Vagina (tissue), 2 donors: Measurements from ENCODE around the gene OSBPL6. TPM values are rescaled to one million over a fixed set of nuclear protein-coding genes. Genes with fewer than 3 reads are reported as not detected.

ENCODE experiments used
- DNase-seq, 2 donors: peaks; one replicate each; pipeline ENCODE4 v3.0.0-alpha.2; 2017; ENCODE audit errors: extremely low spot score in 2 of 2
- H3K27ac ChIP-seq: fragments of 200-600 bp; sonication (generic); one replicate; pipeline ENCODE4 v1.5.1; 2019
- H3K27me3 ChIP-seq: fragments of 200-600 bp; sonication (generic); one replicate; pipeline ENCODE4 v1.5.1; 2019
- H3K36me3 ChIP-seq, 2 donors: fragments of 200-600 bp; sonication (generic); one replicate each; pipeline ENCODE4 v1.5.1; 2017 to 2019
- H3K4me1 ChIP-seq: fragments of 200-600 bp; sonication (generic); one replicate; pipeline ENCODE4 v1.5.1; 2019
- H3K4me3 ChIP-seq, 2 donors: fragments of 200-600 bp; sonication (generic); 1 replicate in 1 of 2; 2 replicates in 1 of 2; pipeline ENCODE4 v1.5.1; 2016 to 2019
- H3K9me3 ChIP-seq: fragments of 200-600 bp; sonication (generic); one replicate; pipeline ENCODE4 v1.5.1; 2019
- POLR2A ChIP-seq, 2 donors: fragments of 450-650 bp; IDR thresholded peaks; one replicate each; pipeline ENCODE4 v1.6.1; 2017; ENCODE audit warnings: antibody characterized with exemption in 2 of 2, mild to moderate bottlenecking in 2 of 2, moderate library complexity in 2 of 2
- POLR2AphosphoS5 ChIP-seq, 2 donors: sonication (generic); formaldehyde crosslinking; IDR thresholded peaks; one replicate each; pipeline ENCODE4 v1.9.0; 2017; ENCODE audit warnings: antibody characterized with exemption in 2 of 2, mild to moderate bottlenecking in 2 of 2, low read depth in 1 of 2; ENCODE audit not compliant: insufficient read depth in 1 of 2
- intact Hi-C: fragments of 100-400 bp; cut with DNase I; formaldehyde crosslinking; loops from one replicate; pipeline ENCODE4 v1.15.1; 2023
- total RNA-seq: library from RNA; depleted of rRNA; stranded (reverse); fragments of >200 nt; gene quantifications from one replicate; pipeline ENCODE4 v1.2.3, GENCODE V29; 2016
- TF ChIP-seq, protein P1 (sequence below), 3 experiments: fragments of 450-650 bp in 2 of 3; fragments of 200-600 bp in 1 of 3; sonication (generic) in 1 of 3; IDR thresholded peaks; one replicate each; pipeline ENCODE4 v1.5.1; 2017 to 2019; ENCODE audit warnings: antibody characterized with exemption in 3 of 3, mild to moderate bottlenecking in 2 of 3, moderate library complexity in 2 of 3

Gene OSBPL6
- total RNA-seq, 1 donor from 2014 or later = 2.7 TPM

DNA sequence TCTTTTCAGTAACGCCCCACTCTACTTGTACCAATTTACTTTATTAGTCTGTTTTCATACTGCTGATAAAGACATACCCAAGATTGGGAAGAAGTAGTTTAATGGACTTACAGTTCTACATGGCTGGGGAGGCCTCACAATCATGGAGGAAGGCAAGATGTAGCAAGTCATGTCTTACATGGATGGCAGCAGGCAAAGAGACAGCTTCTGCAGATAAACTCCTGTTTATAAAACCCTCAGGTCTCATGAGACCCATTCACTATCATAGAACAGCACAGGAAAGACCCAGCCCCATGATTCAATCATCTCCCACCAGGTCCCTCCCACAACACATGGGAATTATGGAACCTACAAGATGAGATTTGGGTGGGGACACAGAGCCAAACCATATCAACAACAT lies 38.8 kb upstream of the OSBPL6 start:
- intact Hi-C loops = no loop called here
- DNase-seq = no peak
- H3K27ac ChIP-seq = no peak overlapping the region
- H3K36me3 ChIP-seq = no peaks in the 10 kb centered on the region
- no peaks in the 10 kb centered on the region for H3K9me3 ChIP-seq
- TF ChIP-seq POLR2A (IDR thresholded peaks at IDR 0.05) (no peak), POLR2AphosphoS5 (IDR thresholded peaks at IDR 0.05; ENCODE audit: insufficient read depth in 1 of 2, low read depth in 1 of 2) (no peak)
- H3K27me3 ChIP-seq = no peaks in the 10 kb centered on the region
- no peaks in the 10 kb centered on the region for H3K4me1 ChIP-seq
- H3K4me3 ChIP-seq = no peak overlapping the region

DNA sequence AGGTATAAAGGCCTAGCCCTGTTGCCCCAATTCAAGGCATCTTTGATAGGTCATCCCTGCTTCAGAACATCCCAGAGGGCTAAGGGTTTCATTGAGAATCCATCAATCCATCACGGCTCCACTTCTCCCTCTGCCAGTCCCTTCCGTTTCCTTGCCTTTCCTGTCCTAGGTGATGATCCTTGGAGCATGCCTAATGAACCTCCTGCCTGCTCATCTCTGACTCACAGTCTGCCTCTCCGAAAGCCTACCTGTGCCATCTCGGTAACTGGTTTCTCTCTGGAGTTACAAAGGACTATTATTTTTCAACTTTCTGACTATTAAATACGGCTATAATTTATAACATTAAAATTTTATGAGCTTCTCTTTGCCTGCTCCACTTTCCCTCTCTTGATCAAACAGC lies 36.7 kb upstream of the OSBPL6 start:
- no peak for DNase-seq
- TF ChIP-seq, protein P1, sequence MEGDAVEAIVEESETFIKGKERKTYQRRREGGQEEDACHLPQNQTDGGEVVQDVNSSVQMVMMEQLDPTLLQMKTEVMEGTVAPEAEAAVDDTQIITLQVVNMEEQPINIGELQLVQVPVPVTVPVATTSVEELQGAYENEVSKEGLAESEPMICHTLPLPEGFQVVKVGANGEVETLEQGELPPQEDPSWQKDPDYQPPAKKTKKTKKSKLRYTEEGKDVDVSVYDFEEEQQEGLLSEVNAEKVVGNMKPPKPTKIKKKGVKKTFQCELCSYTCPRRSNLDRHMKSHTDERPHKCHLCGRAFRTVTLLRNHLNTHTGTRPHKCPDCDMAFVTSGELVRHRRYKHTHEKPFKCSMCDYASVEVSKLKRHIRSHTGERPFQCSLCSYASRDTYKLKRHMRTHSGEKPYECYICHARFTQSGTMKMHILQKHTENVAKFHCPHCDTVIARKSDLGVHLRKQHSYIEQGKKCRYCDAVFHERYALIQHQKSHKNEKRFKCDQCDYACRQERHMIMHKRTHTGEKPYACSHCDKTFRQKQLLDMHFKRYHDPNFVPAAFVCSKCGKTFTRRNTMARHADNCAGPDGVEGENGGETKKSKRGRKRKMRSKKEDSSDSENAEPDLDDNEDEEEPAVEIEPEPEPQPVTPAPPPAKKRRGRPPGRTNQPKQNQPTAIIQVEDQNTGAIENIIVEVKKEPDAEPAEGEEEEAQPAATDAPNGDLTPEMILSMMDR (IDR thresholded peaks at IDR 0.05) = no peak
- TF ChIP-seq POLR2A (IDR thresholded peaks at IDR 0.05) (no peak), POLR2AphosphoS5 (IDR thresholded peaks at IDR 0.05; ENCODE audit: insufficient read depth in 1 of 2, low read depth in 1 of 2) (no peak)
- Histone ChIP-seq H3K36me3 (no peaks in the 10 kb centered on the region), H3K4me1 (no peaks in the 10 kb centered on the region), H3K27ac (no peak overlapping the region), H3K4me3 (no peak overlapping the region), H3K27me3 (no peaks in the 10 kb centered on the region), H3K9me3 (no peaks in the 10 kb centered on the region)
- intact Hi-C loops = no loop called here

DNA sequence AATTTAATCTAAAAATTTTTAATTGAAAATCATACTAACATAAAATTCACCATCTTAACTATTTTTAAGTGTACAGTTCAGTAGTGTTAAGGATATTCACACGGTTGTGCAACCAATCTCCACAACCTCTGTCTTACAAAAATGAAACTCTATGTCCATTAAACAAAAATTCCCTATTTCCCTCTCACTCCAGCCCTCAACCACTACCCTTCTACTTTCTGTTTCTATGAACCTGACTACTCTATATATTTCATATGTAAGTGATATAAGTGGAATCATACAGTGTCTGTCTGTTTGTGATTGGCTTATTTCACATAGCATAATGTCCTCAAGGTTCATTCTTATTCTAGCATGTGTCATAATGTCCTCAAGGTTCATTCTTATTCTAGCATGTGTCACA lies 34.3 kb upstream of the OSBPL6 start:
- DNase-seq = no peak
- intact Hi-C loops = no loop called here

DNA sequence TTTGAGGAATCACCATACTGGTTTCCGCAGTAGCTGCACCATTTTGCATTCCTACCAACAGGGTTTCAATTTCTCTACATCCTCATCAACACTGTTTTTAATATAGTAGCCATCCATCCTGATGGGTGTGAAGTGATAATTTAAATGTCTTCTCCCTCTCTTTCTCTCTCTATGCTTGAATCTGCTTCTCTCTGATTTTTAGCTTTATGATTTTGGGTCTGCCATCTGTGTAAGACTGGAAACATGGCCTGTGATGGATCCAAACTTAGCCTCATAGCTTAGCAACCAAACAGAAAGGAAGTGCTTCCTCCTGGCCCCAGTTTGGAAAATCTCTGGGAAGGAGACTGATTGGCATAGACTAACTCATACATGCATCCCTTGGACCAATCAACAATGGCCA lies 33.7 kb upstream of the OSBPL6 start:
- H3K27ac ChIP-seq = no peak overlapping the region
- no peaks in the 10 kb centered on the region for H3K4me1 ChIP-seq
- no peak for DNase-seq
- intact Hi-C loops = no loop called here
- H3K27me3 ChIP-seq = no peaks in the 10 kb centered on the region
- H3K4me3 ChIP-seq = no peak overlapping the region
- H3K9me3 ChIP-seq = no peaks in the 10 kb centered on the region
- H3K36me3 ChIP-seq = no peaks in the 10 kb centered on the region
- TF ChIP-seq, protein P1 (IDR thresholded peaks at IDR 0.05) = no peak
- TF ChIP-seq POLR2A (IDR thresholded peaks at IDR 0.05) (no peak), POLR2AphosphoS5 (IDR thresholded peaks at IDR 0.05; ENCODE audit: insufficient read depth in 1 of 2, low read depth in 1 of 2) (no peak)

More for the DNA sequence above, 34.3 kb upstream of the OSBPL6 start:
- H3K4me1 ChIP-seq = no peaks in the 10 kb centered on the region
- TF ChIP-seq, protein P1 (IDR thresholded peaks at IDR 0.05) = no peak
- TF ChIP-seq POLR2A (IDR thresholded peaks at IDR 0.05) (no peak), POLR2AphosphoS5 (IDR thresholded peaks at IDR 0.05; ENCODE audit: insufficient read depth in 1 of 2, low read depth in 1 of 2) (no peak)
- no peak overlapping the region for H3K27ac ChIP-seq
- no peaks in the 10 kb centered on the region for H3K36me3 ChIP-seq
- H3K4me3 ChIP-seq = no peak overlapping the region
- no peaks in the 10 kb centered on the region for H3K27me3 ChIP-seq
- no peaks in the 10 kb centered on the region for H3K9me3 ChIP-seq

DNA sequence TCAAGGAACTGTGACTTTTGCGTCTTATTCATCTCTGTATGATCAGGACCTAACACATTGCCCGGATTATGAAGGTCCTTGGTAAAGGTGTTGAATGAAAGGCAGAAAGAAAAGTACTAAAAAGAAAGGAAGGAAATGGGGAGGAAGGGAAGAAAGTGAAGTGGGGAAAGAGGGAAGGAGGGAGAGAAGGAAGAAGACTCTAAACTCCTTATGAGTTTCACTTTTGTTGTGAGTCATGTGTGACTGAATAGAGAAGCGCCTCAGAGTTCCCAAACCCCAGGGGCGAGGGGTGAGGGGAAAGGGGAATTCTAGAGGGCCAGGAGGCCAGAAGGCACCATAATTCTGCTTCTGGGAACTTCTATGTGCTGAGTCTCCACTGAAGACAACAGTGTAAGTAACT lies 30.9 kb upstream of the OSBPL6 start:
- Histone ChIP-seq H3K27me3 (no peaks in the 10 kb centered on the region), H3K4me3 (no peak overlapping the region), H3K4me1 (no peaks in the 10 kb centered on the region), H3K9me3 (no peaks in the 10 kb centered on the region), H3K36me3 (no peaks in the 10 kb centered on the region), H3K27ac (no peak overlapping the region)
- intact Hi-C loops = no loop called here
- no peak for DNase-seq
- no peak for TF ChIP-seq POLR2A (IDR thresholded peaks at IDR 0.05)
- no peak for TF ChIP-seq POLR2AphosphoS5 (IDR thresholded peaks at IDR 0.05; ENCODE audit: insufficient read depth in 1 of 2, low read depth in 1 of 2)
- TF ChIP-seq, protein P1 (IDR thresholded peaks at IDR 0.05) = no peak
